Endometrial microvascular endothelial cells (primary cell): ENCODE data around the gene HOPX. TPM values are rescaled to one million over a fixed set of nuclear protein-coding genes. Genes with fewer than 3 reads are reported as not detected.
"Not testable (repeated sequence)": the region's sequence is repeated elsewhere in the genome, so short reads cannot be mapped to it uniquely, and the experiment has no call there.

Experiments
- in situ Hi-C: cut with HindIII; loops from 2 replicates; pipeline ENCODE4 v1.10.0; 2017; ENCODE audit warnings: low sequenced_read_pairs, low pct_unique_long_range_greater_than_20kb; ENCODE audit errors: inconsistent ontology term
- total RNA-seq: library from RNA; depleted of rRNA; stranded (reverse); fragments of >200 nt; gene quantifications from one replicate; pipeline ENCODE4 v1.2.3, GENCODE V29; 2015; ENCODE audit errors: inconsistent ontology term

Gene HOPX
- total RNA-seq, 1 donor from 2014 or later: 108 TPM

- in situ Hi-C loops: no loop called here
Measured at GRCh38 chr4:56690393-56690792, 9.3 kb upstream of the HOPX start.

- in situ Hi-C loops: no loop called here
Measured at GRCh38 chr4:56689201-56689969, 8.3 kb upstream of the HOPX start.

DNA sequence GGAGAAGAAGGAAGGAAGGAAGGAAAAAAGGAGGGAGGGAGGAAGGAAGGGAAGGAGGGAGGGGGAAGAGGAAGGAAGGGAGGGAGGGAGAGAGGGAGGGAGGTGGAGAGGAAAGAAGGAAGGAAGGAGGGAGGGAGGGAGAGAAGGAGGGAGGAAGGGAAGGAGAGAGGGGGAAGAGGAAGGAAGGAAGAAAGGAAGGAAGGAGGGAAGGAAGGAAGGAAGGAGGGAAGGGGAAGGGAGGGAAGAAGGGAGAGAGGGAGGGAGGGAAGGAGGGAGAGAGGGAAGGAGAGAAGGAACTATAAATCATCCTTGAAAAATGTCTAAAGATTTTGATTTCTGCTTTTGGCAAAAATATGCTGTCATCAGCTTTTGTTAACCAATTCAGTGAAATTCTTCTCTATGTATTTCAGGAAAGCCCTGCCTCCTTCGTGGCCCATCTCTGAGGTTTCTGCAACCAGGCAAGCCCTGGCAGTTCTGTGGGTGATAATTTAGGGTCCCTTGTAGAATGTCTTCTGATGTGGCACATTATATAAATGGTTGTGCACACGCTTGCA, 7.1 kb upstream of the HOPX start:
- in situ Hi-C loops: no loop called here

GRCh38 chr4:56686537-56687231, 5.6 kb upstream of the HOPX start:
- in situ Hi-C loops: no loop called here

DNA sequence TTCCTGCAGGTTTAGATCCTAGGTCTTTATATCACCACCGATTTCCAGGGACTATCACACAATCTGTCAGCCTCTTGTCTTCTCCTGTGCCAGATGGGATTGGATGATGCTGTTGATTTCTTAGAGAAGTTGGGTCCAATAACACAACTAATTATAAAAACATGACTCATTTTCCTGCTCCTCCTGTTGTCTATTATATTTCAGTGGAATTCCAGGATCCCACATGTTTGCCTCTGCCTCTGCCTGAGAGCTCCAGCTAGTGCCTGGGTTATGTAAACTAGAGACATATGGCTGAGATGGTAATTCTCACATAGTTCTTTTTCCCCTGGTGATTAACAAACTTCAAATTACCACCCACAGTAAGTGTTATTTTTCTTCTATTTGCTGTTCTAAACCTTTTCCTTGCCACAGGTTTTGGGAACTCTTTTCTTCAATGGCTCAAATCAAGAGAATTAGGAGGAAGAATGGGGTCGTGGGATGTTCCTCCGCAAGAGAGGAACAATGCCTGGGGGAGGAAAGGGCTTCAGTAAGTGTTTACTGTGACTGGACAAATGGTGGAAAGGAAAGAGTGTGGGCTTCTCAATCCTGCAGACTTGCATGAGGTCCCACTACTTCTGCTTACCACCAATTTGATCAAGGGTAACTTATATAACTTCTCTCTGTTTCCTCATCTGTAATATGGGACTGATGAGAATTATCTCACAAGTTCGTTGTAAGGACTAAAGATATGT, 3.4 kb upstream of the HOPX start:
- in situ Hi-C loops: no loop called here

- in situ Hi-C loops: no loop called here
Measured at GRCh38 chr4:56683455-56683854, 2.4 kb upstream of the HOPX start.

DNA sequence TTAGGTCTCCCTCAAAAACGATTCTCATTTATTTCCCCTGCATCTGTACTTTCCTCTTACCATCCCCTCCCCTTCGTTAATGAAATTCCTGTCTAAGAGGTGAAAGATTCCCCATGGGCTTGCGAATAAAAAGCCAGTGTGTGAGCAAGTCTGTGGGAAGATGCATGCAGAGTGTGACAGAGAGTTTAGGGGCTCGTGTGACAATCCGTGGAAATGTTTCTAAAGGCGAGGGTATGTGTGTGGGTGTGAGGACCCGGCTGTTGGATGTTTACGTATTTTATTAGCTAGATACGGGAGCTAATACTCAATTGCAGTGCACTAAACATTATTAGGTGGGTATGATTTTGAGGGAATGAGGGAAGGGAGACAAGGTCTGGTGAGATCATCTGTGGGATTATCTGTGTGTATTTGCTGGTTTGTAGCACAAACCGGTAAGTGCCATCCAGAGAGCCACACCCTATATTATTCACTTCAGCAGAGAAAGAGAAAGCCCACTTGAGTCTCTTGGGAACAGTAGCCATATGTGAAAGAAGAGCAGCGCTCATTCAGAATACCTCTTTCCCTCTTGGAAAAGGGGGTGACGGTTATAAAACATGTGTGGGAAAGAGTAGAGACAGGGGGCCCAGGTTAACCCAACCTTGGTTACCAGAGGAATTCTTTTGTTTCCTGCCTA, 893 bp upstream of the HOPX start:
- in situ Hi-C loops: no loop called here

- in situ Hi-C loops: no loop called here
Measured at GRCh38 chr4:56680266-56680665, 830 bp downstream of the HOPX start.

DNA sequence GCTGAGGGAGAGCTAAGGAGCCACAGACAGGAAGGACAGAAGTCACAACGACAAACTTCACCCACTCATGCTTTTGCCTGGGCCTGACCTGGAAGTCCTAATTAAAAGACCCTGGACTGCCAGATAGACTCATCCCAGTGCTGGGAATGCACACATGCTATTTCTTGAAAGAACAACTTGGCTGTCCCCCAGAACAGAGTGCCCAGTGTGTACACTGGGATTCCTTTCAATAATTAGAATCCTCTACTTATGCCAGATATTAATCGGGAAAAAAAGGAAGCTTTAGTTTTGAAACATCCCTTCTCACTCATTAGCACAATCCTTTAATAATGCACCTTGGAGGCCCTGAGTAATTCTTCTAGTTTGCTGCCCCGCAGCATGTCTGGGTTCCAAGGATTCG, 3.4 kb downstream of the HOPX start:
- in situ Hi-C loops: no loop called here

DNA sequence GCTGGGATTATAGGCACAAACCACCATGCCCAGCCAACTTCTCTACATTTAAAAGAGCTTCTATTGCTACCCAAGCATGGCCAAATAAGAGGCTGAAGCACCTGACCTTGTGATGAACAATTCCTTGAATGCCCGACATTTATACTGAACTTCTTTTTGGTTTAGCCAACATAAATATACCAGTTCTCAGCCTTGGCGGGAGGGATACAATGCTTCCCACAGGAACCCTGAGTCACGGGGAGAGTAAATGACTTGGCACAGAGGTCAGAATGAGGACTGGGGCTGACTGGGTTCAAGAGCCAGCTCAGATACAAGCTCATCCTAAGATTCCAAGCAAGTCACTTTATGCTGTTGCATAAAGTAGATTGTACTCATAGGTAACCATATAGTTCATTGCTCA, 6.1 kb downstream of the HOPX start:
- in situ Hi-C loops: no loop called here

GRCh38 chr4:56671860-56672259, 9.2 kb downstream of the HOPX start:
- in situ Hi-C loops: no loop called here

DNA sequence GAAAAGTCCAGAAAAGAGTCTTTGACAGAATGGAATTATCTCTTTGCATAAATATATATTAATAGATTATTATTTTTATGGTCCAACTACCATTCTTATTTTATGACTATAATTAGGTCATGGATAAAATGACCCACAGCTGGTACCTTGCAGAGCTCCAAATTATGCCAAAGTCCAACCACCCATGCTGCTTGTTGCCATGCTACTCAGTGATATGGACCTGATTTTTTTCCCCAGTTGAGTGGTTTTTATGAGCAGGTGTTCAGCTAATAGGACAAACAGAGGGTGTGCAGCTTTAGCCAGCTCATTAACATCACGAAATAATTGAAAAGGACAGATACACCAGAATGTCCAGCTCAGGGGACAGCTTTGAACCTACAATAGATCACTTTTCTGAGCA, 9.7 kb downstream of the HOPX start:
- in situ Hi-C loops: no loop called here

DNA sequence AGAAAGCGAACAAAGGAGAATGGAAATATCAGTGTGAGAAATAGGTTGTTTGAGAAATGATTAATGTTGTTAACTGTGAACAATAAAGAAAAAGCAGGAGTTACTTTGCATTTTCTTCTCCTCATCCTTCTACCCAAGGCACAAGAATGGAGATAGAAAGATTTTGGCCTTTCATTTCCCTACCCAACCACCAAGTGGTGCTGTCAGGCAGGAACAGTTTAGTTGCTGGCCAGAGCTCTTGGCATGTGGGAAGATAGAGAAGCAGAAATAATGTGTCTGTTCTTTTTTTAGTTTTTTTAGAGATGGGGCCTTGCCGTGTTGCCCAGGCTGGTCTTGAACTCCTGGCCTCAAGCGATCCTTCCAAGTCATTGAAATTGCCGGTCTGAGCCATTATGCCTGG, 12.8 kb downstream of the HOPX start:
- in situ Hi-C loops: no loop called here

GRCh38 chr4:56667396-56667795, 13.7 kb downstream of the HOPX start:
- in situ Hi-C loops: not testable (repeated sequence)

DNA sequence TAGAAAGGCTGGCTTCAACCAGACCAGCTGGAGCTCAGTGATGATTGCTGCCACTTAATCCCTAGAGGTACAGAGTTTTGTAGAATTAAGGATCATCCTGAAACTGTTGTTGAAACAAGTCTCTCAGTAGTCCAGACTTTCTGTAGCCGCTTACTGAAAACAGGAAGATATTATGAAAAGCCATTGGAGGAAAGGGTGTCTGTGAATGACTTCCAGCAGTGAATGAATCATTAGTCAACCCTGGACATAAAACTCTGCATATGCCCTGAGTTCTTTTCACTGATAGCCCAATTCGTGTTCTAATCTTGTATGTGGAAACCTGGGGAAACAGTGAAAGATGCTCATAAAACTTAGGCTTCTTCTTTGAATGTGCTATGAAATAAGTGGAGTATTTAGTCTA, 14.8 kb downstream of the HOPX start:
- in situ Hi-C loops: no loop called here

GRCh38 chr4:56665781-56666180, 15.3 kb downstream of the HOPX start:
- in situ Hi-C loops: no loop called here

DNA sequence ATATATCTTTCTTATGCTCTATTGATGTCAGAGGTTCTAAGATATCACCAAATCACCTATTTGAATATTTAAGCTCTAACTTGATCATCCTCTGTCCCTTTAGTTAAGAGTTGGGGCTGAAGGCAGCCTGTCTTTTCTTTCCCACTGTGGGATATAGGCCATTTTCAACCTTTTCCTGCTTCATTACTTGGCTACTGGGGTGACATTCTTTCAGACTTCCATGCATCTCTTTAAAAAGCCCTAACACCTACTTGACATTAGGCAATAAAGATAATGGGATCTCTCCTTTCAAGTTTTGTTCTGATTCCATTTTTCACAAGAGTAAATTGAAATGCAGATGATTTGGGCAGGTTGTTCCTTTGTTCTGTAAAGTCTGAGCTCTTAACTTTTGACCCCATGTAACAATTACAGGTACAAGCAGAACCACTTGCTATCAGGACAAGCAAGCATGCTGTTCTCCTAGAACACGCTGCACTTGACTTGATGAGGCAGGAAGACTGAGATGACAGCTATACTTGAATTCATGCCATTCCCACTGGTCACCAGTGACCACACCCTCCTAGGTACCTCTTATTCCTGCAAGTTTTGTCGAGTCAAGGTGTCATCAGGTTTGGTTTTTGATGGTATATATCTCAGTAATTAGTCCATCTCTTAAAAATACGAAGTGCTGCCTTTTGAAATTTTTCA, 18.2 kb downstream of the HOPX start:
- in situ Hi-C loops: no loop called here

DNA sequence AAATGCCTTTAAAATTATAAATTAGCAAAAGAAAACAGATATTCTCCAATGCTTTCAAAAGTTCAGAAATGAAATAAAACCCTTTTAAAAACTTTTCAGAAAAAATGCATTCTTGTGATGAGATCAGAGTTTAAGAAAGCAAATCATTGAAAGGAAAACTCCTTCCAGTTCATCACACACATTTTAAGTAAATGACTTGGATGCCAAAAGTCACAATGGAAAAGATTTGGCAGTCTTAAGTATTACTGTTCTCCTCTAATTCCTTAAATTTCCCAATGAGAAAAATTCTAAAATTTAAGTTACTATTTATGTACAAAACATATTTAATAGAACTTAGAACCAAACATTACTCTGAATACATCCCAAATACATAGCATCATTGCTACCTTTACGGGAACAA, 21.1 kb downstream of the HOPX start:
- in situ Hi-C loops: no loop called here

- in situ Hi-C loops: no loop called here
Measured at GRCh38 chr4:56658528-56658927, 22.6 kb downstream of the HOPX start.
